Suppressor macrophage treated with lipopolysaccharide for 1 hour (primary cell): ENCODE measurements around the gene TAF12.
"Not testable (repeated sequence)": the region's sequence is repeated elsewhere in the genome, so short reads cannot be mapped to it uniquely, and the experiment has no call there.

Experiments
- DNase-seq, 3 donors: peaks; one replicate each; pipeline ENCODE4 v3.0.0-alpha.2; 2020 to 2022

Gene TAF12

DNA sequence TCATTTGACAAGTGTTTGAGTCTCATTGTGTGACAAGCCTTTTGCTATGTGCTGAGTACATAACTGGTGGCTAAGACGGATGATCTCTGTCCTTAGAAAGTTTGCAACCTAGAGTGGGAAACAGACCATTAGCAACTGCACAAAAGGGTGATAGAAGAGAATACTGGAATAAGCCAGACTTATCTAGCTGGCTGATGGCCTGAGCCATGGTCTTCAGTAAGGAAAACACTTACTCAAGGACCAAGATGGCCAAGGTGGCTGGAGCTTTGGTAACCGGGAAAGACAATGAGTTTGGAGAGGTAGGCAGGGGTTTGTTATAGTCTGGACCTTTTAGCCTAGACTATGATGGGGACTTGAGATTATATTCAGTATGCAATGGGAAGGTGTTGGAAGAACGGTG lies 1.6 kb upstream of the TAF12 start:
- DNase-seq = no peak

DNA sequence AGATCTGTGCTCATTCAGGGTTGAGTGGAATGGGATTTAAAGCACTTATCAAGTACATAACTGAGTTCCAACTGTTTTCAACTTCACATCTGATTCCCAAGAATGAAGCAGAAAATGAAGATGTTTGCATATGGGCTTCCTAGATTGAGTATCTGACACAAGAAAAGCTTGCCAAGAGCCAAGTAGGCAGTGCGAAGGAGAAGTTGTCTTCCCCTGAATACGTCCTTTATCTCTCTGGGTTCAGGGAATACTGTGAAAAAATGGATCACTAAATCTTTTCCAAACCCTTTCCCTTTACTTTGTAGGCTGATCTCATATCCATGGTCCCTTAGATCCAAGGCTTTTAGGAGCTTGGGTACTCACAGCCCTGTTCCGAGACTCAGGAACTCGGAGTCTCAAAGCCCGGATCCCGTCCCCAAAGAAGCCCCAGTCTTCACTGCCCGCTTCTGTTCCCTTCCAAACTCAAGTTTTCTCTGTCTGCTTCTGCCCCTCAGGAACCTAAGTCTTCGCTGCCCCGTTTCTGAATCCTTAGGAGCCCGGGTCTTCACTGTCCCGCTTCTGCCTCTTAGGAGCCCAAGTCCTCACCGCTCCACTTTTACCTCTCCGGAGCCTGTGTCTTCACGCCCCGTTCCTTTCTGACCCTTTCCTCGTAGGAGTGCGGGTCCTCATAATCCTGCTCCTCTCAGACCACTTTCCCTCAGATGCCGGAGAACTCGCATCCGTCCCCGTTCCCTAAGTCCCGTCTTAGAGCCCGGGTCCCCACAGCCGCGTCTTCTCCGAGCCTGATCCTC lies 616 bp downstream of the TAF12 start:
- peak; percentile 17 to 29 (median 22) for DNase-seq

DNA sequence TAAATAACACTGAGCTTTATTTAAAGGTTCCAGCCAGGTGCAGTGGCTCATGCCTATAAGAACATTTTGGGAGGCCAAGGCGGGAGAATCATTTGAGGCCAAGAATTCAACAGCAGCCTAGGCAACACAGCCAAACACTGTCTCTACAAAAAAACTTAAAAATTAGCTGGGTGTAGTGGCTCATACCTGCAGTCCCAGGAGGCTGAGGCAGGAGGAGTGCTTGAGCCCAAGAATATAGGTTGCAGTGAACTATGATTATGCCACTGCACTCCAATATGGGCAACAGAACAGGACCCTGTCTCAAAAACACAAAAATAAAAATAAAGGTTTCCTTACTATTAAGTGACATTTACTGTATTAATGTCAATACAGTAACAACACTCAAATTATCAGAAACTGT lies 2.1 kb downstream of the TAF12 start:
- peak in 1 of 3 donors; percentile 27 for DNase-seq

DNA sequence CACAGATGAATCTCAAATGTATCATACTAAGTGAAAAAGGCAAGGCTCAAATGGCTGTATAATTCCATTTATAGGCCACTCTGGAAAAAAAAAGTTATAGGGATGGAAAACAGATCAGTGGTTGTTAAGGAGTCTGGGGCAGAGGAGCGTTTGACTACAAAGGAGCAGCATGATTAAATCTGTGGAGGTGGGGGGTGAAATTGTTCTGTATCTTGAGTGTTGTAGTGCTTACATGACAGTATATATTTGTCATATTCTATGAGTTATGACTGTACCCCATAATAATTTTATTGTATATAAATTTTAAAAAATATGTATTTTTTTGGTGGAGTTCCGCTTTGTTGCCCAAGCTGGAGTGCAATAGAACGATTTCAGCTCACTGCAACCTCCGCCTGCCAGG lies 10.3 kb downstream of the TAF12 start:
- no peak for DNase-seq

DNA sequence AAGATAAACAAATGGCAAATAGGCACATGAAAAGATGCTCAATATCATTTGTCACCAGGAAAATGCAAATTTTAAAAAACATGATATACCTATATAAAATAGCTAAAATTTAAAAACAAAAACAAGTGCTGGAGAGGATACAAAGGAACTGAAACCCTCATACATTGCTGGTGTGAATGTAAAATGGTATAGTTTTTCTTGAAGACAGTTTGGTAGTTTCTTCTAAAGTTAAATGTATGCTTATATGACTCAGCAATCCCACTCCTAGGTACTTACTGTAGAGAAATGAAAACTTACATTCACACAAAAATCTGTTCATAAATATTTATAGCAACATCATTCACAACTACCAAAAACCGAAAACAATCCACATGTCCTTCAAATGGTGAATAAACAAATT lies 11.2 kb downstream of the TAF12 start:
- DNase-seq = no peak

DNA sequence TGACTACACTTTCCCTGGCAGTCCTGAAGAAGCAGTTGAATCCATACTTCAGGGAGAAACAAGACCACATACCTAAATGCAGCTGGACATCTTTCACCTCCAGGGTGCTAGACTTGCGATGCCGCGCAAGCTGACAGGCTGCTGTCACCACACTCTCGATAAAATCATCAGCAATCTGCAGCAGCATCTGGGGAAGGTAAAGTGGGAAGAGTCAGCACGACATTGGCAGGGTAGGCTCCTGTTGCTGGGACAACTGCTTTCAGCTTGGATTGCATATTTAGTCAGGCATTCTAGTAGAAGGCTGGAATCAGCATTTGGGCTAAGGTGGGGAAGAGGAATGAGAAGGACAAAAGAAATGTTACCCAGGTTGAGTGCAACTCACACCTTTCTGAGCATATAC lies 29.7 kb downstream of the TAF12 start:
- DNase-seq = no peak

DNA sequence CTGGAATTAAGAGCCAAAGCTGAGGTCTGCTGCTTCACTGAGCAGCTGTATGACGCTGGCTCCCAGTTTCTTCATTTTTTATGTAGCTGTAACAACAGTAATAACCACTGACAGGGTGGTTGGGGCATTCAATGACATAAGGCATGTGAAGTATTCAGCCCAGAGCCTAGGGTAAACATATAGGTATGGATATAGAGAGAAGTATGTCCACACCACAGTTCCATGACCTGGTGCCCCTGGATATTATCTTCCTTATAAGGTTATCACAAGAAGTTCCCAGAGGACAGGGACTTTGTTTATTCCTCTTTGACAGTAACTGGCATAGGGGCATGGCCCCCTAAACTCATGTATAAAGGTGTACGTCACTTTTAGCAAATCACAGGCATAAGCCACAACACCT lies 36.1 kb downstream of the TAF12 start:
- DNase-seq = no peak

DNA sequence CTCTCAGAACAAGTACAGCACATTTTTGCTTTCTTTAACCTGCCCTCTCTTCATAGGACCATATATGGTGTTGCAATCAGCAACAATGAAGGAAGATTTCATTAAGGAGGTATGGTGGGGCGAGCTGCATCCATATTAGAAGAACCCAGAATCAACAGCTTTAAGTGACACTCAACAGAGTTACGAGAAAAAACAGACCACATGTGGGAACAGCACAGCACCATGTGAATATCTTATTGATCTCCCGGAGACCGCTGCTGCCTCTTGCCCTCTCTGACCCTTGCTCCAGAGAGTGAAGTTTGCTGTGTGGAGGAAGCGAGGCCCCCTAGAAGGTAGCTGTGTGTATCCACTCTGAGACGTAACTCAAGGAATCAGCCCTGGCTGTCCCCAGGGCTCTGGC lies 37.9 kb downstream of the TAF12 start:
- DNase-seq = no peak

DNA sequence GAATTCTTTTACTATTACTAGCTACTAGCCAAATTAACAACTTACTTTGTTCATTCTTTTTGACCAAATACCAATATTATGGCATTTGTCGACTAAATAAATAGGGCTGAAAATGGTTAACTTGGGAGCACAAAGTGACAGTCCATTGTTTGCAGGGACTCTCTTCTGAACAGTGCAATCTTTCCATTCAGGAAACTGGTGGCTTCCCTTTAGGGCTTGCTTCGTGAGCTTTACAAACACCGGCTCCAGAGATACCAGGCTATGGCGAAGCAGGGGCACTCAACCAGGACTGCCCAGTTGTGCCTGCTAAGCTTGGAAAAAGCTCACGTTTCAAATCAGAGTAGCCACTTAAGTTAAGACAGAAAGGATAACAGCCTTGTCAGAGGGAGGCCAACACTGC lies 38.5 kb downstream of the TAF12 start:
- no peak for DNase-seq

DNA sequence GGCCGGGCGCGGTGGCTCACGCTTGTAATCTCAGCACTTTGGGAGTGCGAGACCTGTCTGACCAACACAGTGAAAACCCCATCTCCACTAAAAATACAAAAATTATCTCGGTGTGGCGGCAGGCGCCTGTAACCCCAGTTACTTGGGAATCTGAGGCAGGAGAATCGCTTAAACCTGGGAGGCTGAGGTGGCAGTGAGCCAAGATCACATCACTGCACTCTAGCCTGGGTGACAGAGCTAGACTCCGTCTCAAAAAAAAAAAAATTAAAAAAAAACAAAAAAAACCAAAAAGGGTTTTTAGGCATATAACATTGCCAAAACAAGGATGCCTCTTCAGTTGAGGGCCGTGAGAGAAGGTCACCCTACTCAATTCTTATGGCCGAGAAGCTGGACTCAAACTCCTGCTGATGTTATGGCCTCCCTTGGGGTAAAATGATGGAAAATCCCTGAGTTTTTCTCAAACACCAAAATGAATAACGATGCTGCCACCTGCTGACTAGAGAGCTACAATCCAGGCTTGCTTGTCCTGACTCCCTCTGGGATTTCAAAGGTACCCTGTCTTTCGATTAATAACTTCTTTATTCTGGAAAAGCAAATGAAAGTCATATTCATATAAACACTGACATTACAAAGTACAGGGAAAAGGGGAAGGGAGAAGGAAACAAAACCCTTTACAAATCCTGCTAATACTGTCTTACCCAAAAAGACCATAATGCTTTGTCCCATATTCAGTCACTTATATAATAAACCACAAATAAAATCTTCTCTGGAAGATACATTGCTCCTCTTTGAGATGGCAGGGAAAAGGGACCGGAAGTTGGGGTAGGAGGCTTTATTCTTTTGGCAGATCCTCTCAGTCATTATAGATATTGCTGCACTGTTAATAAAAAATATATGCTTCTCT lies 40.1 kb downstream of the TAF12 start:
- DNase-seq = peak; percentile 83 to 93 (median 90)

DNA sequence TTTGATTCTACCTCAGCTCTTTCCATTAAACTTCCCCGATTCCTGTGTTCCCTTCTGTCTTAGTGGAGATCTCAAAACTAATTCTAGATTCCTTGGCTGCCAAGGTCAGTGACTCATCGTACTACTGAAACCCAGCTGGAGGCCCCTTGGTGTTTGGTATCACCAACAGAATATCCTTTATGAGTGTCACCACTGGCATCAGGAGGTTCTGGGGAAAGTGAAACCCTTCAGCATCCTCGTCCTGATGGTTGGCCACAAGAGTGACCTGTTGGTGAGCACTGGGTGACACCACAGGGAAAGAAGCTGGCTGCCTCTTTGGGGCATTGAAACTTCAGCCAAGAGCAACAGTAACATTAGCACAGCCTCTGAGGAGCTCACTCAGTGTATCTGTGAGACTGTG lies 41.2 kb downstream of the TAF12 start:
- DNase-seq = peak in 2 of 3 donors; percentile 16 to 26

DNA sequence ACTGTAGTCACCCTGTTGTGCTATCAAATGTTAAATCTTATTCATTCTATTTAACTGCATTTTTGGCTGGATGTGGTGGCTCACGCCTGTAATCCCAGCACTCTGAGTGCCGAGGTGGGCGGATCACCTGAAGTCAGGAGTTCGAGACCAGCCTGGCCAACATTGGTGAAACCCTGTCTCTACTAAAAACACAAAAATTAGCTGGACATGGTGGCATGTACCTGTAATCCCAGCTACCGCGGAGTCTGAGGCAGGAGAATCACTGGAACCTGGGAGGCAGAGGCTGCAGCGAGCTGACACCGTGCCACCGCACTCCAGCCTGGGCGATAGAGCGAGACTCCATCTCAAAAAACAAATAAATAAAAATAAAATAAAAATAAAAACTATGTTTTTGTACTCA lies 46.6 kb downstream of the TAF12 start:
- not testable (repeated sequence) for DNase-seq

DNA sequence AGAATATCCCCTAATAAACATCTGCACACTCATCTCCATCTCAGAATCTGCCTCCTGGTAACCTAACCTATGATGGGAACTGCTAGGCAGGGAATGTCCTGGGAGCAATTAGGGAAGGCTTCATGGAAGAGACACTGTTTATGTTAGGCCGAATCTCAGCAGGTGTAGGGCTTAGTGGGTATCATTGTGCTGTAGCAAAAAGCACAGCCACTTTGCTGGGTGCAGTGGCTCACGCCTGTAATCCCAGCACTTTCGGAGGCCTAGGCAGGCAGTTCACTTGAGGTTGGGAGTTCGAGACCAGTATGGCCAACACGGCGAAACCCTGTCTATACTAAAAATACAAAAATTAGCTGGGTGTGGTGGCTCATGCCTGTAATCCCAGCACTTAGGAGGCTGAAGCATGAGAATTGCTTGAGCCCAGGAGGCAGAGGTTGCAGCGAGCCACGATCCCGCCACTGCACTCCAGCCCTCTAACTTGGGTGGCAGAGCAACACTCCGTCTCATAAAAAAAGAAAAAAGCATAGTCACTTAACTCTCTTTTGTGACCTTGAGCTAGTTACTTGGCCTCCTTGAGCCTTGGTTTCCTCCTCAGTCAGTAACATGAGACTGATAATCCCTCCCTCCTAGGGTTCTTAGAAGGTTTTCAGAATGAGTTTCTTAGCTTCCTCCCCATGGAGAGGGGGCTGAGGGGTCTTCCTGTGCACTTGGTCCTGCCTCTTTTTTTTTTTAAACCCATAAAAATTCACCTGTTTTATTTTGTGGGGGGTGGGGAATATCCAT lies 47.3 kb downstream of the TAF12 start:
- no peak for DNase-seq

DNA sequence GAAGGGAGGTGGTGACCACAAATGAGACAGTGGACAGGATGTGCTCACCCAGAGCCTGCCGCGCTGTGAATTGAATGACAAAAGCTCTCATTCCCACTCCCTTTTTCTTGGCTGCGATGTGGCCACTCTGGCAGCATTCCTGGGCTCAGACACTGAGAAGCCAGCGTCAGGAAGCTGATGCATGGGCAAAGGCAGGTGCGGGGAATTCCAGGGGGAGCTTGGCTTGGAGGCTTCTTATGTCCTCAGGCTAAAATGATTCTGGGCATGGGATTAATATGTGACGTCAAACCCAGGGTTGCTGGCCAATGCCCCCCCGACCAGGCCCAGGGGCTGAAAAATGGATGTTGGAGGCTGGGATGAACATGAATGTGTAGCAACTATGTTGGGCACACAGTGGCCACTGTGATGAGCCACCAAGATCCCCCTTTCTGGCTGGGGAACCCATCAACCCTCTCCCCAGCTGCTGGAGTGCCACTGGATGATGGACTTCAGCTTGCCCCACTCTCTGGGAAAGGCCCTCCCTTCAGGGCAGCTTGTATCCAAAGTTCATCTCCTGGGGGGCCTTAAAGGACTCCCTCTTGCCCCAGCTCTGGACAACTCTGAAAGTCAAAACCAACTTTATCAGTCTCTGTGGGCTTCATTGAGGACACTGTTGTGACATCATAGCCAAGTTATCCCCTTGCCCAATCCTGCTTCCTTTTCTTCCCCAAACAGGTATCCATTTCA lies 48.0 kb downstream of the TAF12 start:
- DNase-seq = not testable (repeated sequence)

DNA sequence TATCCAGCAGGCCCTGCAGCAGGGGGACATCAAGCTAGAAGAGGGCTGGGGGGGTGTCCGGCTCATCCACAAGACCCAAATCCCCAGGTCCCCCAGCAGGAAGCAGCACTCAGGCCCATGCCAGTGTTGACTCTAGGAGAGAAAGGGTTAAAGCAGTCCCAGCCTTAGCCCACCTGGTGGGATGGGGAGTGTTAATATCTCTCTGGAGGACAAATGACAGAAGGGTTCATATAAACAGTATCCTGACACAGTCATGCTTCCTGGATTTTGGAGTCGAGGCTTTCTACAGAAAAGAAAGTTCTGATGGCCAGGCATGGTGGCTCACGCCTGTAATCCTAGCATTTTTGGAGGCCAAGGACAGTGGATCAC lies 48.9 kb downstream of the TAF12 start:
- not testable (repeated sequence) for DNase-seq

DNA sequence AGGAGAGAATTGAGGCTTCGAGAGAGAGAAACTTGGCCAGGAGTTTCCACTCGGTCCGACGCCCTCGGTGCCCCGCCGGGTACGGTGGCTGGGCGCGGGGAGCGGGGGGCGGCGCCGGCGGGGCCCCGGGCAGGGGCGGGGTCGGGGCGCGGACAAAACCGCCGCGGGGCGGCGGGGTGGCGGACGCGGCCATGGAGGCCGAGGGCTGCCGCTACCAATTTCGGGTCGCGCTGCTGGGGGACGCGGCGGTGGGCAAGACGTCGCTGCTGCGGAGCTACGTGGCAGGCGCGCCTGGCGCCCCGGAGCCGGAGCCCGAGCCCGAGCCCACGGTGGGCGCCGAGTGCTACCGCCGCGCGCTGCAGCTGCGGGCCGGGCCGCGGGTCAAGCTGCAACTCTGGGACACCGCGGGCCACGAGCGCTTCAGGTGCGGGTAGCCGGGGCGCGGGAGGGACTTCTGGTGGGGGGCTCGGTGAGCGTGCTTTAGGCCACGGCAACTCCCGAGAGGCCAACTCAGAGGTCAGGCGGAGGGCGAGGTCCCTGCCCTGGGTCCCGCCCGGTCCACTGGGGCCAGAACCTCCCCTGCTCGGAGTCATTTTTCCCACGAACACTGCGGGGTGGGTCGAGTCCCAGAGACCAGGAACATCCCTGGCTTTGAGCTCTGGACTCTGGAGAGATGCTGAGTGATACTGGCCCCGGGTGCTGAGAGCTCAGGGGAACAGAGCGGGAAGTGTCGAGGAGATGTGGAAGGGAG lies 50.4 kb downstream of the TAF12 start:
- DNase-seq = peak; percentile 29 to 83 (median 61)

DNA sequence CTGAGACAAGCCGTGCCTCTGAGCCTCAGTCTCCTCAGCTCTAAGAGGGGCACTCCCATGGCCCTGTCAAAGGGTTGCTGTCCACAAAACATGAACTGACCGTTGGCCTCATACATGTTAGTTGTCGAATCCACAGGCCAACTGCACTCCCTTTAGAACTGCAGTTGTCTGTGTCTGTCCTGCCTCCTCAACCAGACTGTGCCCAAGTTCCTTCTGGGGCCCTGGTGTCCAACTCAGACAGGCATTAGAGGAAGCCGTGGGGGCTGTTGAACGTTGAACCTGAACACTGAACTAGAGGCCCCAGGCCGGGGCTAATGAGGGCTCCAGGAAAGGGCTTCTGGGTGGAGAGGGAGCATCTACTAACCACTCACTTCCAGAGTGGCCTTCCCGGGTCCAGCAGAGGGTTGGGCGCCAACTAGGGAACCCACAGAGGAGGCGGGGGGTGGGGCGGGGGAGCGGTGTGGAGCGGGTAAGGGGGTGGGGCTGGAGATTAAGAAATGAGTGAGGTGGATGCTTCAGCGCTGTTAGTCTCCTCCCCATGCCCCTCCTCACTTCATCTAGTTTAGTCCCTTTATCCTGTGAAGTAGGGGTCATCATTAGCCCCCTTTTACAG lies 51.1 kb downstream of the TAF12 start, which contains the start of gene RAB42:
Gene RAB42 (plus strand): TSS at position 558 of the 613 bp plus-strand sequence. CDS start 247 bp downstream, outside the sequence.
- DNase-seq = peak; percentile 38 to 81 (median 69)

DNA sequence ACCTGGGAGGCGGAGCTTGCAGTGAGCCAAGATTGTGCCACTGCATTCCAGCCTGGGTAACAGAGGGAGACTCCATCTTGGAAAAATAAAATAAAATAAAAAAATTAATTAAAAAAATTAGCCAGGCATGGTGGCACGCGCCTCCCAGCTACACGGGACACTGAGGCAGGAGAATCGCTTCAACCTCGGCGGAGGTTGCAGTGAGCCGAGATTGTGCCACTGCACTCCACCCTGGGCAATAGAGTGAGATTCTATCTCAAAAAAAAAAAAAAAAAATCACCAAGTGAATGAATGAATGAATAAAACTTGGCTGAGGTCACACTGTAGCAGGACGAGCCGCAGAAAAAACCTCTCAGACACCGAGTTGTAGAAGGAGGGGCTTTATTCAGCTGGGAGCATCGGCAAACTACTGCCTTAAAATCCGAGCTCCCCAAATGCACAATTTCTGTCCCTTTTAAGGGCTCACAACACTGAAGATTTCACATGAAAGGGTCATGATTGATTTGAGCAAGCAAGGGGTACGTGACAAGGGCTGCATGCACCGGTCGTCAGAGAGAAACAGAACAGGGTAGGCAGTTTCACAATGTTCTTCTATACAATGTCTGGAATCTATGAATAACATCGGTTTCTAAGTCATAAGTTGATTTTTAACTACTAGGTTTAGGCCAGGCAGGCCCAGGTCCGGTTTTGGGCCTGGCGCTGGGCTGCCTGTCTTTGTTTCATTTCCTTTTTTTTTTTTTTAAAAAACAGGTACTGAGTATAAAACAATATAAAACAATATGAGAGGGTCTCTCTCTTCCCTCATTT lies 56.1 kb downstream of the TAF12 start:
- not testable (repeated sequence) for DNase-seq

DNA sequence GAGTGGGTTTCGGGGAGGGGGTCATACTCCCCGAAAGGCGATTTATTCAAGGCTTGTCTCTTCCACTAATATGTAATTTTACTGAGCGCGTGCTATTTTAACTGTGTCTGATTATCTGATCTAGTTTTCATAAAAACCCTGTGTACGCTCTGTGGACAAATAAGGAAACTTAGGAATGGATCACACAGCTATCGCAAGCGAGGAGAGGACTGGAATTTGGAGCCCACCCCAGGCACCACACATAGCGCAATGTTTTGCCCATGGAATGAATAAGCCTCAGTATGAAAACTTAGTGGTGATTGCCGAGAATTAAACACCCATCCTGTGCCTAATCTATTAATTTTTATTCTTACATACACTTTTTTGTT lies 60.6 kb downstream of the TAF12 start:
- DNase-seq = peak in 2 of 3 donors; percentile 17 to 25

DNA sequence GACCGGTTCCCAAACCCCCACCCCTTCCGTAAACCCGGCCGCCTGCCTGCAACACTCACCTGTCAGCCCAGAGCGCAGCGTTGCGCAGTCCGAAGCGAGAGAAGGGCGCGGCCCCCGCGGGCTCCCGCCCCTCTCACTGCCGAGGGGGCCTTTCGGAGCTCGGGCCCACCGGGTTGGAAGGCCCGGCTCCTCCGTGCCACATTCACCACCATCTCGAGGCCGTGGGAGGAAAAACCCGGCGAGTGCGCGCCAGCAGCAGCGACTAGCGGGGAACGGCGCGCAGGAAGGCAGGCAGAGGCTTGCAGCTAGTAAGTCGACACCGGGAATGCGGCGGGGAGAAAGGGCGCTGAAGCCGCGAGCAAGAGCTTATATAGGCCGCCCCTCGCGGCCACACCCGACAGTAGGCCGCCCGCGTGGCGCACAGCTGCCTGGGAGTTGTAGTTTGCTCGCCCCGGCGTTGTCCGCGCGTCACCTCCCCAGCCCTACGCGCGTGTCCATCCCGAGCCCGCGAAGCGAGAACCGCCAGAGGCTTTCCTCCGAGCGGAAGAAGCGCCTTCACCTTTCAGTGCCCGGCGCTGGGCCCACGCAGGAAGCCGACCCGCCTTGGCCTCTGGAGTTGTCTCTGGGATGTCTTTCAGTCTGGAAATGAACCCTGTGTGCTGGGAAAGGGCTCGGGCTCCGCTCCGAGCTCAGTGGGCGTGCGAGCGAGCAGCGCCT lies 61.2 kb downstream of the TAF12 start:
- DNase-seq = peak; percentile 98
